AG20443 (cell line): ENCODE data around the gene NOTCH1.

Source experiments
- DNase-seq: peaks from one replicate; pipeline ENCODE4 v3.0.0; 2012; ENCODE audit warnings: low spot score, mixed read lengths

NOTCH1 gene

DNA sequence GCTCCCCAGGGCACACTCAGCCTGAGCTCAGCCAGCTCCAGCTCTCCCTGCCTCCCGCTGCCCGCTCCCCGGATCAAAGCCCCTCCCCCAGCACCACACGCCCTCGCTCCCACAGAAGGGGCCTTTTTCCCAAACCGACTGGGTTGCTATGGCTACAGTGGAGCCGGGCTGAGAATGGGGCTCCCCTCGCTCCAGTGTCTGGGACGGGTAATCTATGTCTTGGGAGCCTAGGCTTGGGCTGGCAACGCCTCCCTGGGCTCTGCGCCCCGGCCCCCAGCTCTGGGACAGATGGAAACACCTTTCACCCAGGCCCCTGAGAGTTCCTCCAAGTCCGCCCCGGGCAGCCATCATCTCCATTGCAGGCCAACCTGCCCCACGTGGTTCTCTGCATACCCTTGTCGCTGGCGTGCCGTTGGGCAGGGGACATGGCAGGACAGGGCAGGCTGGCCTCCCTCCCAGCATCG lies 29.6 kb downstream of the NOTCH1 start:
- DNase-seq: no peak

DNA sequence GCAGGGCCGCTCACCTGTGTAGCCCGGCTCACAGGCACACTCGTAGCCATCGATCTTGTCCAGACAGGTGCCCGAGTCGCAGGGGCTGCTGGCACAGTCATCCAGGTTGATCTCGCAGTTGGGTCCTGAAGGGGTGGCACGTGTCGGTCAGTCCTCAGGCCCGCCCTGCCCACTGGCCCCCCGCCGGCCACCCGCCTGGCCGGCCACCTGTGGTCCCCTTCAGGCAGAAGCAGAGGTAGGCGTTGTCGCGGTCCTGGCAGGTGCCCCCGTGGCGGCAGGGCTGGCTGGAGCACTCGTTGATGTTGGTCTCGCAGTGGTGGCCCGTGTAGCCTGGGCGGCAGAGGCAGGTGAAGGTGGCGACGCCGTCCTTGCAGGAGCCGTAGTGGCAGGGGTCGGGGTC lies 30.6 kb downstream of the NOTCH1 start:
- DNase-seq: no peak

DNA sequence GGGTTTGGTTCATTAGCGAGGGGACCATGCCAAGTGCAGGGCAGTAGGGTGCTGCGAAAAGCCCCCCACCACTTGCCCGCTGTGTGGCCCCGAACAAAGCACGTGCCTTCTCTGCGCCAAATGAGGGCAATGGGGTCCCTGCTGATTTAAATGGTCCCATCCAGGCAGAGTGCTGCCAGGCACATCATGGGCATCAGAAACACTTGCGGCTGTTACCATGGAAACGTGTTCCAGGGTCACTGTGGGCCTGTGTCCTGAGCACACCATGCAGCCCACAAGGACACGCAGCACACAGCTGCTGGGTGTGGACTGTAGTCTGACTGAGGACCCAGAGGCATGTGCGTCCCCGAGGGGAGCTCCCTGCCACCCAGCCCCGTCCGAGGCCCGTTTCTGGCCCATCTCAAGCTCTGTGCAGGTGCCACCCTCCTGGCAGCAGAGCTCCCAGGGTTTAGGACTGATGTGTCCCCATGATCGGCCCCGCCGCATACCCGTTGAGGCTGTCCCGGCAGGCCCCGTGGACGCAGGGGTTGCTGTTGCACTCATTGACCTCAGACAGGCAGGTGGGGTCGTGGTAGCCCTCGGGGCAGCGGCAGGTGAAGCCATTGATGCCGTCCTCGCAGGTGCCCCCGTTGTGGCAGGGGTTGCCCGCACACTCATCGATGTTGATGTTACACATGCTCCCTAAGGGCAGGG lies 31.7 kb downstream of the NOTCH1 start:
- DNase-seq: no peak

GRCh38 chr9:136513191-136513590 lies 32.7 kb downstream of the NOTCH1 start:
- no peak for DNase-seq

DNA sequence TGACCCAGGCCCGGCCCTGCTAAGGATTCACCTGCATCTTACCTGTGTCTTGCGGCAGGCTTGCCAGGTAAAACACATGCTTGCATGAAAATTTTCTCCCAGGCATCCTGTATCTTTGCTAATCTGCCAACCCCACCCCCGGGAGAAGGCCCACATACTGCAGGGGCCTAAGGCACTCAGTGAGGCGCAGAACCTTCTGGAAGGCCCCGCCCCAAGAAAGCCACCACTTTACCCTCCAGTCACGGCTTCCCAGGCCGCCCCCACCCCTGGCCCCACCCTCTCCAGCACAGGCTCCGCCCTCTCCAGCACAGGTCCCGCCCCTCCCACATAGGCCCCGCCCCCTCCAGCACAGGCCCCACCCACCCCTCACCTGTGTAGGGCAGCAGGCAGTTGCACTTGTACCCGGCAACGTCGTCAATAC lies 33.2 kb downstream of the NOTCH1 start:
- DNase-seq: peak; percentile 63

GRCh38 chr9:136511670-136512592 lies 33.9 kb downstream of the NOTCH1 start:
- no peak for DNase-seq

- DNase-seq: no peak
Measured at GRCh38 chr9:136511144-136511669, 34.6 kb downstream of the NOTCH1 start.

DNA sequence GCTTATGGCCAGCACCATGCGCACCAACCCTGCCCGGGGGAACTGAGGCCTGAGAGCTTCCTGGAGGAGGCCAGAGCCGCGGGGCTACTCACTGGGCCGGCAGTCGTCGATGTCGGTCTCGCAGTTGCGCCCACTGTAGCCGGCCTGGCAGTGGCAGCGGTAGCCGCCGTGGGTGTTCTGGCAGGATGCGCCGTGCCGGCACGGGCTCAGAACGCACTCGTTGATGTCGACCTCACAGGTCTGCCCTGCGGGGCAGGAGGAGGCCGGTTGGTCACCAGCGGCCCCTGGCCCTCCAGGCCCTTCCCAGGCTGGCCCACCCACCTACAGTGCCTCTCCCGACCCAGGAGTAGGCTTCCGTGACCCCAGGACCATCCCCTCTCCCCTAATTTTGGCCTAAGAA lies 35.3 kb downstream of the NOTCH1 start:
- DNase-seq: no peak

DNA sequence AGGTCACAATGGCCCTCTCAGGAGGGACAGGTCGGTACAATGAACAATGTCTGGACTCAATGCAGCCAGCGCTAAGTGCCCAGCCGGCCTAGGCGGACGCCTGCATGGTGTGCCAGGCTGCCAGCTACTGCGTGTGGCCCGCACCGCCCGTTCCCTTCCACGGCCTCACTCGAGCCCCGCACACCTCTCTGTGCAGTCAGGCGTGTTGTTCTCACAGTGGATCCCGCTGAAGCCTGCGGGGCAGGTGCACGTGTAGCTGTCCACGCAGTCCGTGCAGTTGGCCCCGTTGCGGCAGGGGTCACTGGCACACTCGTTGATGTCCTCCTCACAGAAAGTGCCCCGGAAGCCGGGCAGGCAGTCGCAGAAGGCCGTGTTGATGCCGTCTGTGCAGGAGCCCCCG lies 36.3 kb downstream of the NOTCH1 start:
- DNase-seq: no peak

DNA sequence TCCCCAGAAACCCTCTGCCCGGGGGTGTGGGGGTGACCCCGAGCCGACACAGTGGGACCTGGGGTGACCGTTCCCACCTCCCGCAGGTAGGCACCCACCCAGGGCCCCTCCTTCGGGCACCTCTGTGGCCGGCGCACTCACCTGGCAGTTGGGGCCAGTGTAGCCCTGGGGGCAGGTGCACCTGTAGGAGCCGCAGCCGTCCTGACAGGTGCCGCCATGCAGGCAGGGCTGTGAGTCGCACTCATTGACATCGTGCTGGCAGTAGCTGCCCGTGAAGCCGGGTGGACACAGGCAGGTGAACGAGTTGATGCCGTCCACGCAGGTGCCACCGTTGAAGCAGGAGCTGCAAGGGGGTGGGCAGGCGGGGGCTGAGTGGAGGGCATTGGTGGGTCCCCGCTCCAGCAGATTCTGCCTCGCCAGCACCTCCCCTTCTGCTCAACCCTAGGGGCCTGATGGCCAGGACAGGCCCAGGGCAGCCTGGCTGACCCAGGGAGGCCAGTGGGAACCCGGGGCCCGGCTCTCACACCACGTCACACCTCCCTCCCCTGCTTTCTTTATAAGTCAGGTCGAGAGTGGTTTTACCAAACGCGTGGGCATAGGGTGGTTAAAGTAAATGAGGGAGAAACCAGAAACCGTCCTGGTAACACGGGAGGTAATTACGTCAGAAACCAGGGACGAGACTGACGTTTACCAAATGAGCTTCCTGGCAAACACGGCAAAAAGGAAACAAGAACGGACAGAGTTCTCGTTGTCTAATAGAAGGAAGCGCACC lies 36.9 kb downstream of the NOTCH1 start:
- DNase-seq: no peak

DNA sequence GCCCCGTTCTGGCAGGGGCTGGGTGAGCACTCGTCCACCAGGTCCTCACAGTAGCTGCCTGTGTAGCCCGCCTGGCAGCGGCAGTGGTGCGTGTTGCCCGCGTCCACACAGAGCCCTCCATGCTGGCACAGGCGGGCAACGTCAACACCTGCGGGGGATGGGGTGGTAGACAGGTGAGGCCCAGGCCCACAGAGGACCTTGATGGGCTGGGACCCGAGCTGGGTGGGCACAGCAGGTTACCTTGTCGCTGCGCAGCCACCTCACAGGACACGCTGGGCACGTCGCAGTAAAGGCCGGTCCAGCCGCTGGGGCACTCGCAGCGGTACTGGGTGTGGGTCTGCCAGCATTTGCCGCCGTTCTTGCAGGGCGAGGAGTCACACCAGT lies 37.9 kb downstream of the NOTCH1 start:
- no peak for DNase-seq

DNA sequence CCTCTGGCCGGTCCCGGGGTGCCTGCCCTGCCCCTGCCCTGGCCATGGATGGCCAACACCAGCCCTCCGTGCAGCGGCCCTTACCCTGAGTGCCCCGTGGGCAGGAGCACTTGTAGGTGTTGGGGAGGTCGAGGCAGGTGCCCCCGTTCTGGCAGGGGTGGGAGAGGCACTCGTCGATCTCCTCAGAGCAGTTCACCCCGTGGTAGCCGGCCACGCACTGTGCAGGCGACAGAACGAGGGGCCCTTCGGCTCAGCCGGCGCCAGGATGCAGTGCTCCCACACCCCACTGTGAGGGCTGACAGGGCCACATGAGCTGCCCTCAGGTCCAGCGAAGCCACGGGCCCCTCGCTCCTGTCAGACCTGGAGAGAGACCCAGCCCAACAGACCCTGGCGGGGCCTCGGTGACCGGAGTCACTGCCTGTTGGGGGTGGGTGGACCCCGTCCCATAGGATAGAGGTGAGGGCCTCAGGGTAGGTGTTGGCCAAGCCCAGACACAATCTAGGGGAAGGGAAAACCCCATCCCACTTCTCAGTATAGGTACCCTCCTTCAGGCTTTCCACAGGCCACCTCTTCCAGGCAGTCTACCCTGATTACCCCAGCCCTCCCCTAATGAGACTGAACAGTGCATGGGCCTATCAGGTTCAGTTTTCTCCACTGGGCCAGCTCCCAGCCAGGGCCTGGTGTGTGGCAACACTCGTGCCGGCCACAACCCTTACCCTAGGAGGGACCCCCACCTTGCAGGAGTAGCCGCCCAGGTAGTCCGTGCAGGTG lies 38.4 kb downstream of the NOTCH1 start:
- no peak for DNase-seq

GRCh38 chr9:136506425-136506824 lies 39.4 kb downstream of the NOTCH1 start:
- no peak for DNase-seq

- DNase-seq: no peak
Measured at GRCh38 chr9:136505406-136506403, 40.1 kb downstream of the NOTCH1 start.

DNA sequence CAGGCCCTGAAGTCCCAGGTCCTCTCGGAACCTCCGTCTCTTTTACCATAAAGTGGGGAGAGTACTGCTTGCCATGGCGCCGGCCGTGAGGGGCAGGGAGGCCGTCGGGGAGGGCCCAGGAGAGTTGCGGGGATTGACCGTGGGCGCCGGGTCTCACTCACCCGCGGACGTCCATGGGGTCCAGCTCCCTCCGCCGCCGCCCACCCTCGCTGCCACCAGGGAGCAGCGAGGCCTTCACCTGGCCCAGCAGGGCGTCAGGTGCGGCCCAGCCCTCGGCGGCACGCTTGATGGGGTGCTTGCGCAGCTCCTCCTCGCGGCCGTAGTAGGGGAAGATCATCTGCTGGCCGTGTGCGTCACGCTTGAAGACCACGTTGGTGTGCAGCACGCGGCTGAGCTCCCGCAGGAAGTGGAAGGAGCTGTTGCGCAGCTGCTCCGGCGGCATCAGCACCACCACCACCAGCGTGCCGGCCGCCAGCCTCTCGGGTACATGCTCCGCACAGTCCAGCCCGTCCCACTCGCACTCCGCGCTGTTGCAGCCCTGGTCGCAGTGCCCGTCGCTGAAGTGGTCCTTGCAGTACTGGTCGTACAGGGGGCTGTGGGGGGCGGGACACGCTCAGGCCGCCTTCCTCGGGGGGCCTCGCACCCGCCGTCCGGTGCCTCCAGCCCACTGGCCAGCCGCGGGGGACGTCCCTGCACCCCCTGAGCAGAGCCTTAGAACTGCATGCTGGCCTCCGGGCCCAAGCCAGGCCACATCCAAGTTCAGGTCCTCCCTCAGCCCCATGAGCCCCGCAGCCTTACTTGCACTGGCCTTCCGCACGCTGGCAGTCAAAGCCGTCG lies 41.1 kb downstream of the NOTCH1 start:
- DNase-seq: no peak

- no peak for DNase-seq
Measured at GRCh38 chr9:136502940-136503550, 42.8 kb downstream of the NOTCH1 start.

DNA sequence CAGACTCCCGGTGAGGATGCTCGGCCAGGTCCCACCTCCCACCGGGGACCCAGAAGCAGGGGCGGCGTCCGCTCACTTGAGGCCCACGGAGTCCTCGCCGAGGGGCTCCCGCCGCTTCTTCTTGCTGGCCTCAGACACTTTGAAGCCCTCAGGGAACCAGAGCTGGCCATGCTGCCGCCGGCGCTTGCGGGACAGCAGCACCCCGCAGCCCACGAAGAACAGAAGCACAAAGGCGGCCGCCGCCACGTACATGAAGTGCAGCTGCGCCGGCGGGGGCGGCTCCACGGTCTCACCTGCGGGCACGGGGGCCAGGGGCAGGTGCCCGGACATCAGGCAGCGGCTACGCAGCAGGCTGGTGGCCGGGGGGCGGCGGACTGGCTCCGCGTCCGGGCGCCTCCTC lies 43.7 kb downstream of the NOTCH1 start:
- no peak for DNase-seq

DNA sequence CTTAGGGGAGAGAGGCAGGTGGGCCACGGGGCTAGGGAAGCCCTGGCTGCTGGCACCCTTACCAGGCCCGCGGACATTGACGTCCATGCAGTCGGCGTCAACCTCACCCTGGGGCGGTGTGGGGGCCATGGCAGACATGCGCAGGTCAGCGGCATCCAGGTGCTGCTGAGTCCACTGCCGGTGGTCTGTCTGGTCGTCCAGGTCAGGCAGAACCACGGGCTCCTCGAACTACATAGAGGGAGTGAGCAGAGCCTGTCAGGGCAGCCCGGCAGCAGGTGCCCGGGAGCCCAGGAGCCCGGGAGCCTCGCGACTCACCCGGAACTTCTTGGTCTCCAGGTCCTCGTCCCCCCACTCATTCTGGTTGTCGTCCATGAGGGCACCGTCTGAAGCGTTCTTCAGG lies 44.2 kb downstream of the NOTCH1 start:
- no peak for DNase-seq
